Muscle of leg (tissue), 11 donors: Measurements from ENCODE around the gene KIRREL2. TPM values are rescaled to one million over a fixed set of nuclear protein-coding genes. Genes with fewer than 3 reads are reported as not detected.
A peak's percentile ranks its signal among the peaks of the same experiment; 100 is the strongest.
"Not testable (repeated sequence)": the region's sequence is repeated elsewhere in the genome, so short reads cannot be mapped to it uniquely, and the experiment has no call there.

Experiments
- DNase-seq: peaks from one replicate; pipeline ENCODE4 v3.0.0; 2013
- H3K27ac ChIP-seq: one replicate; pipeline ENCODE4 v1.5.1; 2013; ENCODE audit warnings: mild to moderate bottlenecking, low read length, control low read depth
- H3K27me3 ChIP-seq: one replicate; pipeline ENCODE4 v1.6.1; 2013; ENCODE audit warnings: low read length; ENCODE audit not compliant: control insufficient read depth, insufficient read depth
- H3K36me3 ChIP-seq: one replicate; pipeline ENCODE4 v1.6.1; 2013; ENCODE audit warnings: low read length; ENCODE audit not compliant: control insufficient read depth, insufficient read depth
- H3K4me1 ChIP-seq: one replicate; pipeline ENCODE4 v1.6.1; 2013; ENCODE audit warnings: low read length; ENCODE audit not compliant: control insufficient read depth, insufficient read depth
- H3K4me3 ChIP-seq: one replicate; pipeline ENCODE4 v1.5.1; 2013; ENCODE audit warnings: low read length, control low read depth
- H3K9me3 ChIP-seq: replicated peaks from 2 replicates; pipeline ENCODE4 v1.6.1; 2013; ENCODE audit warnings: low read depth, low read length; ENCODE audit not compliant: control insufficient read depth
- WGBS: methylation state at CpG from one replicate; pipeline ENCODE4 v1.1.5; 2013; ENCODE audit warnings: missing lambda C conversion rate; ENCODE audit not compliant: insufficient coverage; 5-methylcytosine and 5-hydroxymethylcytosine counted together
- polyA plus RNA-seq, 8 donors: library from polyadenylated mRNA; unstranded; fragments of 120-200 nt; gene quantifications; one replicate each; pipeline versions ENCODE4 v1.2.1 to v1.2.3, GENCODE V29; 2013; ENCODE audit warnings: inconsistent platforms in 1 of 8, low replicate concordance in 1 of 8; ENCODE audit not compliant: insufficient read length in 8 of 8, insufficient read depth in 1 of 8
- total RNA-seq: library from RNA; stranded (reverse); fragments of 120-200 nt; gene quantifications from one replicate; pipeline ENCODE4 v1.2.4, GENCODE V29; 2013

The KIRREL2 gene
- total and polyA plus RNA-seq, 9 donors: 0.28 to 1.0 (median 0.48) TPM

GRCh38 chr19:35824150-35824549 is 32.6 kb upstream of the KIRREL2 start:
- no CpG with 5 or more reads among the region's 5 CpGs for WGBS
- no peaks in the 10 kb centered on the region for H3K36me3 ChIP-seq
- H3K4me1 ChIP-seq: peaks cover 3% of the 10 kb centered on the region
- H3K27ac ChIP-seq: no peak overlapping the region
- no peaks in the 10 kb centered on the region for H3K9me3 ChIP-seq
- no peak for DNase-seq
- H3K4me3 ChIP-seq: no peak overlapping the region
- no peaks in the 10 kb centered on the region for H3K27me3 ChIP-seq

DNA sequence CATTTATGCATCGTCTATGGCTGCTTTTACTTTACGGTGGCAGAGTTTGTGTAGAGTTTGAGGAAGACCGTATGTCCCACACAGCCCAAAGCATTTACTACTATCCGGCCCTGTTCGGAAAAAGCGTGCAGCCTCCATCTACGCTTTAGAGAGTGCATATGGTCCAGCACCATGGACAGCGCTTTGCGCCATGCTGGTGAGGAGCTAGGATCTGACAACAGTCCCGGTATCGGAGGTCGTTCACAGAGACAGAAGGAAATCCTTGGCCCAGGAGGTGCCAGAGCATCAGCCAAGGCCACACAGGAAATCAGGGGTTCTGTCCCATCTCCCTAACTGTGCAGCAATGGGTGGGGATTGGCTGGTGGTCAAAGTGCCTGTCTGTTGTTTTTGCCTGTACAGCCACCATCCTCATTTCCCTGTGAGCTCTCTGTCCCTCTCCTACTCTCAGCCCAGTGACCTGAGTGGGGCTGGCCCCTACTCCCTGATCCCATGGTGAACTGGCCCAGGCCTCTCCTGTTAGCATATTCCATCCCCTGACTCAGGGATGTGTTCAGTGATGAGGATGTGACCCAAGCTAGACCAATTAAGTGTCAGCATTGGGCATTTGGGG is 27.9 kb upstream of the KIRREL2 start:
- Histone ChIP-seq H3K27ac (no peak overlapping the region), H3K9me3 (no peaks in the 10 kb centered on the region), H3K4me1 (no peaks in the 10 kb centered on the region), H3K36me3 (no peaks in the 10 kb centered on the region), H3K27me3 (no peaks in the 10 kb centered on the region), H3K4me3 (no peak overlapping the region)
- peak; percentile 86 for DNase-seq
- 0% methylated on average over 8 of the region's 12 CpGs for WGBS

DNA sequence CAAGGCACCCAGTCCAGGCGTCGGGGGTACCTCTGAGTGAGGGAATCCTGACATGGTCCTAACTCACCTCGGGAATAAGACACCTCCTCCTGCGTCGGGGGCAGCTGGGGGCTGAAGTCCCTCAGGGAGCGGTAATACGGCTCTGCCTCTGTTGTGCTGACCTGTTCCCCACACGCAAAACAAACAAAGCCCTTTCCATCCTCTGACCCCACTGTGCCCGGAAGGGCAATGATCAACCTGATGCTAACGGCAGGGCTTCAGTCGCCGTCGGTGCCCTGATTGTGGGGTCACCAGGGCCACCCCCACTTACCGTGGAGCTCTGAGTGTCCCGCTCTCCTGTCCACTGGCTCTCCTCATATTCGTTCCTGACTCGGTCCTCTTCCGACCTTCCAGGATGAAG is 25.7 kb upstream of the KIRREL2 start:
- Histone ChIP-seq H3K4me3 (no peak overlapping the region), H3K27ac (no peak overlapping the region), H3K9me3 (no peaks in the 10 kb centered on the region), H3K4me1 (no peaks in the 10 kb centered on the region), H3K27me3 (no peaks in the 10 kb centered on the region), H3K36me3 (no peaks in the 10 kb centered on the region)
- WGBS: 84% methylated on average over 10 of the region's 18 CpGs
- DNase-seq: no peak

- DNase-seq: no peak
- Histone ChIP-seq H3K27ac (no peak overlapping the region), H3K4me1 (no peaks in the 10 kb centered on the region), H3K4me3 (no peak overlapping the region), H3K36me3 (no peaks in the 10 kb centered on the region), H3K9me3 (no peaks in the 10 kb centered on the region), H3K27me3 (no peaks in the 10 kb centered on the region)
- 95% methylated on average over 2 of the region's 4 CpGs for WGBS
These were observed 24.7 kb upstream of the KIRREL2 start for GRCh38 chr19:35832054-35832453.

DNA sequence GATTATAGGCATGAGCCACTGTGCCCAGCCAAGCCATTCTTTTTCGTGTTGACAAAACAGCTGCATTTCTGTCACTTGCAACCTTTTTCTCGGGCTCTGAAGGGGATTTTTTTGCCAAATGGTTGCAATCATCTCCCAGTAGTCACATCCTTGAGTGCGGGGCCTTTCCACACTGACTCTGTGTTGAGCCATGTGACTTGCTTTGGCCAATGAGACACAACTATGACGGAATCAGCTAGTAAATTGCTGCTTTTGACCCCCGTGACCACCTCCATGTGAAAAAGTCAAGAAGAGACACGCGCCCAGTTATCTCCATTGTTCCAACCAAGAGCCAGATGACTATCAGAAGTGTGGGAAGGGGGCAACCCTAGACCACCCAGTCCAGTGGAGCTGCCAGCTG is 22.7 kb upstream of the KIRREL2 start:
- no peak for DNase-seq
- Histone ChIP-seq H3K27ac (no peak overlapping the region), H3K36me3 (no peaks in the 10 kb centered on the region), H3K27me3 (no peaks in the 10 kb centered on the region), H3K4me3 (no peak overlapping the region), H3K4me1 (no peaks in the 10 kb centered on the region), H3K9me3 (no peaks in the 10 kb centered on the region)
- WGBS: 37% methylated on average over 5 of the region's 7 CpGs

GRCh38 chr19:35836096-35836495 is 20.6 kb upstream of the KIRREL2 start:
- not testable (repeated sequence) for H3K27ac ChIP-seq, DNase-seq, H3K4me1 ChIP-seq, H3K4me3 ChIP-seq, H3K36me3 ChIP-seq, H3K27me3 ChIP-seq, H3K9me3 ChIP-seq
- 39% methylated on average over 11 of the region's 11 CpGs for WGBS

- WGBS: 81% methylated on average over 12 of the region's 13 CpGs
- Histone ChIP-seq H3K36me3 (no peaks in the 10 kb centered on the region), H3K4me1 (peaks cover 3% of the 10 kb centered on the region), H3K9me3 (no peaks in the 10 kb centered on the region), H3K27me3 (peaks cover 35% of the 10 kb centered on the region), H3K27ac (no peak overlapping the region), H3K4me3 (no peak overlapping the region)
- no peak for DNase-seq
These were observed 14.6 kb upstream of the KIRREL2 start for GRCh38 chr19:35841961-35842595.

- Histone ChIP-seq H3K27me3 (peaks cover 39% of the 10 kb centered on the region), H3K27ac (no peak overlapping the region), H3K9me3 (no peaks in the 10 kb centered on the region), H3K36me3 (no peaks in the 10 kb centered on the region), H3K4me3 (no peak overlapping the region), H3K4me1 (peaks cover 3% of the 10 kb centered on the region)
- WGBS: 79% methylated on average over 4 of the region's 4 CpGs
- no peak for DNase-seq
These were observed 13.9 kb upstream of the KIRREL2 start for GRCh38 chr19:35842666-35843272.

DNA sequence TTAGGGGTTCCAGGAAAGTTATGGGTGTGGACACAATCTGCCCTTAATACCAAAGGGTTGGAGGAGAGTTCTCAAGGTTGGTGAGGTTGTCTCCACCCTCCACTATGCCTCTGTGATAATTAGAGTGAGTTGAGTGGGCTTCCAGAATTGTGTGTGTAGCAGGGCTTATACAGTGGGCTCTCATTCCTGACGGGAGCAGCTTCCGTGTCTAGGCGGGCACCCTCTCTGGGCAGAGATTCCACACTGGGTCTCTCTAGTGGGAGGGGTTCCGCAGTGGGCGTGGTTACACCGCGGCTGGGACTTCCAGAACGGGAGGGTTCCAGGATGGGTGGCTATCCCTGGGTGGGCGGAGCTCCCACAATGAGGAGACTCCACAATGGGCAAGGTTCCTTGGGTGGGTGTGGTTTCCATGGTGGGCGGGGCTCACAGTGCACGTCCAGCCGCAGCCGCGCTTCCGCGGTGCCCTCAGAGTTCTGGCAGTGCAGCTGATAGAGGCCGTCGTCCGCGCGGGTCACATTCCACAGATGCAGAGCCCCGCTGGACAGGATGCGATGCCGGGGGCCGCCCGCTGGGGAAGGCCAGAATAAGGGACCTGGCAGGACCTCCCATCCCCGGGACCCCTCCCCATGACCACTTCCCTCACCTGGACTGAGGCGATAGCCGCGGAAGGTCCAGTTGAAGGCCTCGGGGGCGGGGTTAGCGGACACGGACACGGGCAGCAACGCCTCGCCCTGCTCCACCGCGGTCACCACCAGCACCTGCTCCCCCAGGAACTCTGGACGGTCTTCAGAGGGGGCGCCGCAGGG is 12.8 kb upstream of the KIRREL2 start:
- peaks cover 48% of the 10 kb centered on the region for H3K27me3 ChIP-seq
- no peaks in the 10 kb centered on the region for H3K36me3 ChIP-seq
- H3K9me3 ChIP-seq: no peaks in the 10 kb centered on the region
- H3K4me3 ChIP-seq: no peak overlapping the region
- no peak for DNase-seq
- H3K27ac ChIP-seq: no peak overlapping the region
- peaks cover 3% of the 10 kb centered on the region for H3K4me1 ChIP-seq
- 10% methylated on average over 16 of the region's 42 CpGs for WGBS
